ENCODE results near the gene REG4. TPM values are rescaled to one million over a fixed set of nuclear protein-coding genes. Genes with fewer than 3 reads are reported as not detected.

The REG4 gene
- total and polyA plus RNA-seq, 10 of the 15 experiments (the other 5 are each of a cell fraction or from before 2014, with no cell fraction given), result not detected

DNA sequence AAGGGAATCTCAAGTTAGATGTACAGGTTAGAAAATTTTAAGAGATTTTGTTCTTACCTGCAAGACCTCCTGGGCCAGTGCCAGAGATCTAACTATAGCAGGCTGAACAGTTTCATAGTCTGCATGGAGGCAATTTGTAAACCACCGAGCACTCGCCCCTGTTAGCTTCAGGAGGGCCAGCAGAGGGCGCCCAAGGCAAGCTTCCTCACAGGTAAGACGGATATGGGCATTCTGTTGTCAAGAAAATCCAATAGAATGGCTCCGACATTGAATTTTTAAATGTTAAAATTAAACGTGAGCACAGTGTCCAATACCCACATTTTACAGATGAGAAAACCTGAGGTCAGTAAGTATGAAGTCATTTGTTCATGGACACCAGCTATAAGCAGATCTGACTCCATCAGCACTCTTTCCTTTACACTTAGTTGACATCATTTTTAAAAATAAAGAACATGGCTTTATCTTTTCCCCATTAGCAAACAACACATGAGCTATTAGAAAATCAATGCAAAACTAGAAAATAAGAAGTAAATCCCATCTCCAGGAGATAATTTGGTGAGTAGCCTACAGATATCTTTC is 2.2 kb downstream of the REG4 start:
- intact Hi-C loops (cut with micrococcal nuclease; ENCODE audit: unreplicated experiment) (no loop called here), in situ Hi-C loops (cut with MboI) (loop anchor here (5.0 kb wide), 1 partner anchor 37 kb away; no protein-coding TSS in a partner anchor)
- Histone ChIP-seq H3K9ac (ENCODE audit: control insufficient read depth, insufficient read depth, low read length) (no peak overlapping the region), H3K79me2 (ENCODE audit: control insufficient read depth, insufficient read depth, low read length) (no peaks in the 10 kb centered on the region), H3K27ac (ENCODE audit: control insufficient read depth, insufficient read depth) (no peak overlapping the region), H3K36me3 (ENCODE audit: control insufficient read depth in 2 of 2, insufficient read depth in 2 of 2, low read length in 1 of 2) (no peaks in the 10 kb centered on the region), H4K20me1 (ENCODE audit: control insufficient read depth, insufficient read depth) (no peaks in the 10 kb centered on the region), H3K4me2 (ENCODE audit: control insufficient read depth, insufficient read depth) (no peak overlapping the region), H3K9me3 (replicated peaks; ENCODE audit: control insufficient read depth, insufficient read depth, low read length) (no peaks in the 10 kb centered on the region), H3K27me3 (replicated peaks in 1 of 2; ENCODE audit: control insufficient read depth in 2 of 2, insufficient read depth in 2 of 2, low read length in 1 of 2) (no peaks in the 10 kb centered on the region), H3K4me1 (ENCODE audit: control insufficient read depth, insufficient read depth, low read length) (no peaks in the 10 kb centered on the region), H3K4me3 (no peak overlapping the region), H2AFZ (ENCODE audit: control insufficient read depth, low read depth, low read length) (no peak overlapping the region)
- POLR2A ChIA-PET, result no interaction called here
- 2% methylated on average over 6 of the region's 6 CpGs for WGBS (ENCODE audit: insufficient coverage, insufficient replicate concordance, low lambda C conversion rate, missing lambda C conversion rate)
- RAD21 ChIA-PET (ENCODE audit: unreplicated experiment), result interaction anchor here (1.2 kb wide), 2 partner anchors 78 to 146 kb away, joined by 3 read pairs; no protein-coding TSS in a partner anchor
- DNase-seq (ENCODE audit: low read depth, low spot score), result peak; percentile 11
- BruUV-seq (replicated peaks), result no TSS peak
- FAIRE-seq, result peak; percentile 96
- CTCF ChIA-PET, result interaction anchor here (0.7 to 2.1 kb wide), 21 partner anchors 8 to 213 kb away, joined by 3 to 17 read pairs (median 3); no protein-coding TSS in a partner anchor
- SMC1A ChIA-PET (ENCODE audit: uncharacterized antibody, unreplicated experiment), result interaction anchor here (0.5 to 1.3 kb wide), 7 partner anchors 13 to 190 kb away, joined by 3 to 4 read pairs (median 3); no protein-coding TSS in a partner anchor
- peak; percentile 94 for ATAC-seq
- TF ChIP-seq, protein P1, sequence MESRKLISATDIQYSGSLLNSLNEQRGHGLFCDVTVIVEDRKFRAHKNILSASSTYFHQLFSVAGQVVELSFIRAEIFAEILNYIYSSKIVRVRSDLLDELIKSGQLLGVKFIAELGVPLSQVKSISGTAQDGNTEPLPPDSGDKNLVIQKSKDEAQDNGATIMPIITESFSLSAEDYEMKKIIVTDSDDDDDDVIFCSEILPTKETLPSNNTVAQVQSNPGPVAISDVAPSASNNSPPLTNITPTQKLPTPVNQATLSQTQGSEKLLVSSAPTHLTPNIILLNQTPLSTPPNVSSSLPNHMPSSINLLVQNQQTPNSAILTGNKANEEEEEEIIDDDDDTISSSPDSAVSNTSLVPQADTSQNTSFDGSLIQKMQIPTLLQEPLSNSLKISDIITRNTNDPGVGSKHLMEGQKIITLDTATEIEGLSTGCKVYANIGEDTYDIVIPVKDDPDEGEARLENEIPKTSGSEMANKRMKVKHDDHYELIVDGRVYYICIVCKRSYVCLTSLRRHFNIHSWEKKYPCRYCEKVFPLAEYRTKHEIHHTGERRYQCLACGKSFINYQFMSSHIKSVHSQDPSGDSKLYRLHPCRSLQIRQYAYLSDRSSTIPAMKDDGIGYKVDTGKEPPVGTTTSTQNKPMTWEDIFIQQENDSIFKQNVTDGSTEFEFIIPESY (IDR thresholded peaks at IDR 0.05), result no peak
- no peak for TF ChIP-seq MTA3 (IDR thresholded peaks at IDR 0.05; ENCODE audit: borderline replicate concordance, low read length)
- TF ChIP-seq, protein P2, sequence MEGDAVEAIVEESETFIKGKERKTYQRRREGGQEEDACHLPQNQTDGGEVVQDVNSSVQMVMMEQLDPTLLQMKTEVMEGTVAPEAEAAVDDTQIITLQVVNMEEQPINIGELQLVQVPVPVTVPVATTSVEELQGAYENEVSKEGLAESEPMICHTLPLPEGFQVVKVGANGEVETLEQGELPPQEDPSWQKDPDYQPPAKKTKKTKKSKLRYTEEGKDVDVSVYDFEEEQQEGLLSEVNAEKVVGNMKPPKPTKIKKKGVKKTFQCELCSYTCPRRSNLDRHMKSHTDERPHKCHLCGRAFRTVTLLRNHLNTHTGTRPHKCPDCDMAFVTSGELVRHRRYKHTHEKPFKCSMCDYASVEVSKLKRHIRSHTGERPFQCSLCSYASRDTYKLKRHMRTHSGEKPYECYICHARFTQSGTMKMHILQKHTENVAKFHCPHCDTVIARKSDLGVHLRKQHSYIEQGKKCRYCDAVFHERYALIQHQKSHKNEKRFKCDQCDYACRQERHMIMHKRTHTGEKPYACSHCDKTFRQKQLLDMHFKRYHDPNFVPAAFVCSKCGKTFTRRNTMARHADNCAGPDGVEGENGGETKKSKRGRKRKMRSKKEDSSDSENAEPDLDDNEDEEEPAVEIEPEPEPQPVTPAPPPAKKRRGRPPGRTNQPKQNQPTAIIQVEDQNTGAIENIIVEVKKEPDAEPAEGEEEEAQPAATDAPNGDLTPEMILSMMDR (IDR thresholded peaks at IDR 0.05 in 2 of 3, conservative IDR thresholded peaks at IDR 0.05 in 1 of 3; ENCODE audit: control insufficient read depth in 2 of 3, extremely low read depth in 1 of 3, insufficient read depth in 1 of 3, low read depth in 3 of 3, low read length in 3 of 3), result peak; percentile 84 to 93 (median 92)
- TF ChIP-seq ESRRA (IDR thresholded peaks at IDR 0.05; ENCODE audit: low read length), result no peak
- TF ChIP-seq, protein P3, sequence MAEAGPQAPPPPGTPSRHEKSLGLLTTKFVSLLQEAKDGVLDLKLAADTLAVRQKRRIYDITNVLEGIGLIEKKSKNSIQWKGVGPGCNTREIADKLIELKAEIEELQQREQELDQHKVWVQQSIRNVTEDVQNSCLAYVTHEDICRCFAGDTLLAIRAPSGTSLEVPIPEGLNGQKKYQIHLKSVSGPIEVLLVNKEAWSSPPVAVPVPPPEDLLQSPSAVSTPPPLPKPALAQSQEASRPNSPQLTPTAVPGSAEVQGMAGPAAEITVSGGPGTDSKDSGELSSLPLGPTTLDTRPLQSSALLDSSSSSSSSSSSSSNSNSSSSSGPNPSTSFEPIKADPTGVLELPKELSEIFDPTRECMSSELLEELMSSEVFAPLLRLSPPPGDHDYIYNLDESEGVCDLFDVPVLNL (IDR thresholded peaks at IDR 0.05; ENCODE audit: low read depth, low read length), result no peak
- peak; percentile 58 for TF ChIP-seq RAD21 (IDR thresholded peaks at IDR 0.05; ENCODE audit: insufficient read depth, low read depth, low read length)
- no peak for TF ChIP-seq NFXL1 (IDR thresholded peaks at IDR 0.05; ENCODE audit: borderline replicate concordance)
- no peak for TF ChIP-seq JUNB (IDR thresholded peaks at IDR 0.05)
- no peak for TF ChIP-seq PAX8 (IDR thresholded peaks at IDR 0.05)
- TF ChIP-seq SREBF1 (IDR thresholded peaks at IDR 0.05; ENCODE audit: low read length), result no peak
- TF ChIP-seq LARP7 (IDR thresholded peaks at IDR 0.05), result no peak
- no peak for TF ChIP-seq CHD2 (IDR thresholded peaks at IDR 0.05; ENCODE audit: borderline replicate concordance, low read depth, low read length)
- no peak for TF ChIP-seq NR2C1 (IDR thresholded peaks at IDR 0.05)
- TF ChIP-seq, protein P4, sequence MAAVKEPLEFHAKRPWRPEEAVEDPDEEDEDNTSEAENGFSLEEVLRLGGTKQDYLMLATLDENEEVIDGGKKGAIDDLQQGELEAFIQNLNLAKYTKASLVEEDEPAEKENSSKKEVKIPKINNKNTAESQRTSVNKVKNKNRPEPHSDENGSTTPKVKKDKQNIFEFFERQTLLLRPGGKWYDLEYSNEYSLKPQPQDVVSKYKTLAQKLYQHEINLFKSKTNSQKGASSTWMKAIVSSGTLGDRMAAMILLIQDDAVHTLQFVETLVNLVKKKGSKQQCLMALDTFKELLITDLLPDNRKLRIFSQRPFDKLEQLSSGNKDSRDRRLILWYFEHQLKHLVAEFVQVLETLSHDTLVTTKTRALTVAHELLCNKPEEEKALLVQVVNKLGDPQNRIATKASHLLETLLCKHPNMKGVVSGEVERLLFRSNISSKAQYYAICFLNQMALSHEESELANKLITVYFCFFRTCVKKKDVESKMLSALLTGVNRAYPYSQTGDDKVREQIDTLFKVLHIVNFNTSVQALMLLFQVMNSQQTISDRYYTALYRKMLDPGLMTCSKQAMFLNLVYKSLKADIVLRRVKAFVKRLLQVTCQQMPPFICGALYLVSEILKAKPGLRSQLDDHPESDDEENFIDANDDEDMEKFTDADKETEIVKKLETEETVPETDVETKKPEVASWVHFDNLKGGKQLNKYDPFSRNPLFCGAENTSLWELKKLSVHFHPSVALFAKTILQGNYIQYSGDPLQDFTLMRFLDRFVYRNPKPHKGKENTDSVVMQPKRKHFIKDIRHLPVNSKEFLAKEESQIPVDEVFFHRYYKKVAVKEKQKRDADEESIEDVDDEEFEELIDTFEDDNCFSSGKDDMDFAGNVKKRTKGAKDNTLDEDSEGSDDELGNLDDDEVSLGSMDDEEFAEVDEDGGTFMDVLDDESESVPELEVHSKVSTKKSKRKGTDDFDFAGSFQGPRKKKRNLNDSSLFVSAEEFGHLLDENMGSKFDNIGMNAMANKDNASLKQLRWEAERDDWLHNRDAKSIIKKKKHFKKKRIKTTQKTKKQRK (IDR thresholded peaks at IDR 0.05; ENCODE audit: low read depth, low read length), result no peak
- no peak for TF ChIP-seq PML (IDR thresholded peaks at IDR 0.05; ENCODE audit: low read length)
- no peak for TF ChIP-seq NFIC (IDR thresholded peaks at IDR 0.05; ENCODE audit: low read depth, low read length)
- no peak for TF ChIP-seq SP1 (IDR thresholded peaks at IDR 0.05; ENCODE audit: low read depth, low read length)

All from GM12878 (cell line).